Nucleus accumbens (tissue), 56 donors: Measurements from ENCODE around the gene EIF4G3.
A peak's percentile ranks its signal among the peaks of the same experiment; 100 is the strongest.
"Not testable (repeated sequence)": the region's sequence is repeated elsewhere in the genome, so short reads cannot be mapped to it uniquely, and the experiment has no call there.

Experiments used
- DNase-seq, 56 donors: peaks; one replicate each; lab custom pipeline; 2025; lab: John Stamatoyannopoulos, UW

The EIF4G3 gene

GRCh38 chr1:21176586-21177555 lies at the start of gene EIF4G3:
TSS of gene EIF4G3 (minus strand) at chr1:21176897. CDS start at chr1:21002742, 174,155 bp downstream.
- peak; percentile 69 to 100 (median 97) for DNase-seq

- DNase-seq: no peak
Measured at GRCh38 chr1:21225065-21225464, 48.4 kb upstream of the EIF4G3 start.

- peak in 10 of 56 donors; percentile 5 to 26 (median 16) for DNase-seq
Measured at GRCh38 chr1:21220815-21221214, 44.1 kb upstream of the EIF4G3 start.

- no peak for DNase-seq
Measured at GRCh38 chr1:21219674-21220073, 43.0 kb upstream of the EIF4G3 start.

GRCh38 chr1:21217812-21218596 lies 41.3 kb upstream of the EIF4G3 start:
- DNase-seq: peak in 8 of 56 donors; percentile 5 to 32 (median 20)

- peak in 20 of 56 donors; percentile 3 to 68 (median 20) for DNase-seq
Measured at GRCh38 chr1:21216835-21217811, 40.4 kb upstream of the EIF4G3 start.

- DNase-seq: no peak
Measured at GRCh38 chr1:21212126-21212525, 35.4 kb upstream of the EIF4G3 start.

GRCh38 chr1:21208137-21208700 lies 31.5 kb upstream of the EIF4G3 start:
- not testable (repeated sequence) for DNase-seq

- DNase-seq: no peak
Measured at GRCh38 chr1:21206117-21206516, 29.4 kb upstream of the EIF4G3 start.

GRCh38 chr1:21205416-21205815 lies 28.7 kb upstream of the EIF4G3 start:
- no peak for DNase-seq

GRCh38 chr1:21201650-21202049 lies 25.0 kb upstream of the EIF4G3 start:
- no peak for DNase-seq

- DNase-seq: not testable (repeated sequence)
Measured at GRCh38 chr1:21201238-21201637, 24.5 kb upstream of the EIF4G3 start.

- no peak for DNase-seq
Measured at GRCh38 chr1:21200767-21201166, 24.1 kb upstream of the EIF4G3 start.

GRCh38 chr1:21198929-21199328 lies 22.2 kb upstream of the EIF4G3 start:
- no peak for DNase-seq

- DNase-seq: no peak
Measured at GRCh38 chr1:21192871-21193270, 16.2 kb upstream of the EIF4G3 start.

GRCh38 chr1:21192284-21192683 lies 15.6 kb upstream of the EIF4G3 start:
- DNase-seq: no peak

GRCh38 chr1:21190771-21191170 lies 14.1 kb upstream of the EIF4G3 start:
- not testable (repeated sequence) for DNase-seq

- DNase-seq: no peak
Measured at GRCh38 chr1:21189906-21190500, 13.3 kb upstream of the EIF4G3 start.

GRCh38 chr1:21189421-21189820 lies 12.7 kb upstream of the EIF4G3 start:
- no peak for DNase-seq
